Prostate gland (tissue), 2 donors: Measurements from ENCODE around the gene ZSCAN9.

Source experiments
- CTCF ChIP-seq, 4 experiments: fragments of 200-600 bp in 2 of 4; fragments of 450-650 bp in 2 of 4; sonication (generic) in 2 of 4; IDR thresholded peaks; 1 replicate in 3 of 4; 2 replicates in 1 of 4; pipeline ENCODE4 v1.5.1; 2016 to 2019; ENCODE audit warnings: antibody characterized with exemption in 4 of 4, mild to moderate bottlenecking in 2 of 4, moderate library complexity in 2 of 4
- POLR2A ChIP-seq: fragments of 450-650 bp; IDR thresholded peaks from one replicate; pipeline ENCODE4 v1.6.1; 2016; ENCODE audit warnings: antibody characterized with exemption, mild to moderate bottlenecking

DNA sequence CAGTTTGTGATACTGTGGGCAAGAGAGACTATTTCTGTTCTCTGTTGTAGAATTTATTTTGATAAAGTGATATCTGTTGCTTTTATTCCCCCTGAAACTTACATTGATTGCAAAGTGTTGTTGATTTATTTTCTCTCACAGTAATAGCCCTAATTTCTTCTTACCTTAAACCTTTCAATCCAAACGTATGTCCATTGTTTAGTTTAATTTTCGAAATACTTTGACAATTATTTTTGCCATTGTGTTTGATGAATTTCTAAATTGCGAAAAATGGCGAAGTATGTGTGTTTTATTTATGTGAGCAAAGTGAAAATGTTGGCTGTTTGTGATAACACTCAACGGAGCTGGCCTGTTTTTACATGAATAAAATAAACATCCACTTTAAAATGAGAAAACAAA, 41.5 kb downstream of the ZSCAN9 start:
- TF ChIP-seq CTCF (IDR thresholded peaks at IDR 0.05) (no peak), POLR2A (no peak)
